IMR-90 (cell line): ENCODE data around the gene CYB561D2. TPM values are rescaled to one million over a fixed set of nuclear protein-coding genes. Genes with fewer than 3 reads are reported as not detected.

Experiments used
- ATAC-seq: fragments of 200-7000 bp; cut with Tn5 transposase; 2 replicates; pipeline ENCODE4 v1.9.1; 2020; ENCODE audit warnings: low read depth, mild to moderate bottlenecking, moderate library complexity
- BruUV-seq: library from RNA; stranded (reverse); fragments of 400-500 nt; replicated peaks from 2 replicates; lab custom pipeline; 2021; lab: Mats Ljungman, UMichigan
- CTCF ChIA-PET: fragments of 300-600 bp; formaldehyde crosslinking; extraction: SDS; loops from one replicate; lab custom pipeline; 2021; ENCODE audit warnings: antibody characterized with exemption; lab: Yijun Ruan, JAX
- POLR2A ChIA-PET: fragments of 300-600 bp; sonication (Branson Sonifier 250); formaldehyde crosslinking; loops from one replicate; lab custom pipeline; 2022; ENCODE audit warnings: antibody characterized with exemption; ENCODE audit not compliant: unreplicated experiment; lab: Charles Lee
- DNase-seq: peaks from one replicate; pipeline ENCODE4 v3.0.0; 2013
- H2AFZ ChIP-seq: replicated peaks from 2 replicates; pipeline ENCODE3; 2013; ENCODE audit warnings: low read length, mild to moderate bottlenecking; ENCODE audit not compliant: poor library complexity
- H2AK5ac ChIP-seq: 2 replicates; pipeline ENCODE4 v1.6.1; 2013; ENCODE audit warnings: low read depth, low read length, inconsistent platforms
- H2AK9ac ChIP-seq: replicated peaks from 2 replicates; pipeline ENCODE3; 2013; ENCODE audit warnings: mild to moderate bottlenecking, low read depth, low read length, moderate library complexity; ENCODE audit not compliant: poor library complexity
- H2BK120ac ChIP-seq: 2 replicates; pipeline ENCODE4 v1.6.1; 2013; ENCODE audit warnings: low read depth, low read length, inconsistent platforms
- H2BK15ac ChIP-seq: 3 replicates; pipeline ENCODE4 v1.6.1; 2013; ENCODE audit warnings: low read depth, low read length, inconsistent platforms
- H2BK20ac ChIP-seq: 2 replicates; pipeline ENCODE4 v1.6.1; 2013; ENCODE audit warnings: low read depth, mild to moderate bottlenecking, inconsistent platforms, low read length, moderate library complexity
- H2BK5ac ChIP-seq: 2 replicates; pipeline ENCODE4 v1.6.1; 2013; ENCODE audit warnings: mild to moderate bottlenecking, low read depth, low read length, inconsistent platforms; ENCODE audit not compliant: poor library complexity, severe bottlenecking
- H3K14ac ChIP-seq: replicated peaks from 2 replicates; pipeline ENCODE4 v1.6.1; 2013; ENCODE audit warnings: low read depth, low read length, inconsistent platforms
- H3K18ac ChIP-seq: 2 replicates; pipeline ENCODE4 v1.6.1; 2013; ENCODE audit warnings: low read depth, low read length, control low read depth
- H3K23ac ChIP-seq: 2 replicates; pipeline ENCODE4 v1.6.1; 2013; ENCODE audit warnings: low read depth, low read length, inconsistent platforms
- H3K27ac ChIP-seq: 2 replicates; pipeline ENCODE4 v1.5.1; 2013; ENCODE audit warnings: mild to moderate bottlenecking, control low read depth, low read length; ENCODE audit not compliant: insufficient read depth
- H3K27me3 ChIP-seq: 2 replicates; pipeline ENCODE4 v1.6.1; 2013; ENCODE audit warnings: low read length; ENCODE audit not compliant: control insufficient read depth, insufficient read depth
- H3K36me3 ChIP-seq: 2 replicates; pipeline ENCODE4 v1.6.1; 2013; ENCODE audit warnings: low read length, mixed read lengths; ENCODE audit not compliant: control insufficient read depth, insufficient read depth
- H3K4ac ChIP-seq: 2 replicates; pipeline ENCODE4 v1.6.1; 2013; ENCODE audit warnings: low read depth, low read length, inconsistent platforms
- H3K4me1 ChIP-seq: 2 replicates; pipeline ENCODE4 v1.6.1; 2013; ENCODE audit warnings: low read length, mixed read lengths; ENCODE audit not compliant: control insufficient read depth, insufficient read depth
- H3K4me2 ChIP-seq: 2 replicates; pipeline ENCODE4 v1.6.1; 2013; ENCODE audit warnings: low read depth, mild to moderate bottlenecking, control low read depth, low read length, moderate library complexity
- H3K4me3 ChIP-seq: 2 replicates; pipeline ENCODE4 v1.5.1; 2013; ENCODE audit warnings: low read depth, mild to moderate bottlenecking, control low read depth, low read length, moderate library complexity; ENCODE audit not compliant: insufficient read depth
- H3K56ac ChIP-seq: 2 replicates; pipeline ENCODE4 v1.6.1; 2013; ENCODE audit warnings: low read length, inconsistent platforms; ENCODE audit not compliant: insufficient read depth; ENCODE audit errors: extremely low read depth
- H3K79me1 ChIP-seq, 2 experiments: 2 replicates each; pipeline ENCODE4 v1.6.1; 2013; ENCODE audit warnings: low read length in 2 of 2, inconsistent platforms in 1 of 2, low read depth in 1 of 2
- H3K9ac ChIP-seq: 2 replicates; pipeline ENCODE4 v1.6.1; 2013; ENCODE audit warnings: low read depth, low read length, control low read depth
- H3K9me1 ChIP-seq: 2 replicates; pipeline ENCODE4 v1.6.1; 2013; ENCODE audit warnings: low read length, inconsistent platforms; ENCODE audit not compliant: insufficient read depth
- H3K9me3 ChIP-seq: 2 replicates; pipeline ENCODE4 v1.6.1; 2013; ENCODE audit warnings: low read length; ENCODE audit not compliant: control insufficient read depth, insufficient read depth
- H4K20me1 ChIP-seq: 2 replicates; pipeline ENCODE4 v1.6.1; 2013; ENCODE audit warnings: low read length, inconsistent platforms; ENCODE audit not compliant: insufficient read depth
- H4K5ac ChIP-seq: 2 replicates; pipeline ENCODE4 v1.6.1; 2013; ENCODE audit warnings: mild to moderate bottlenecking, low read depth, low read length, control low read depth
- H4K8ac ChIP-seq, 2 experiments: 2 replicates each; pipeline ENCODE4 v1.6.1; 2013; ENCODE audit warnings: low read depth in 2 of 2, low read length in 2 of 2, control low read depth in 1 of 2, inconsistent platforms in 1 of 2
- H4K91ac ChIP-seq: 2 replicates; pipeline ENCODE4 v1.6.1; 2013; ENCODE audit warnings: low read depth, low read length, inconsistent platforms; ENCODE audit not compliant: insufficient read depth
- BHLHE40 ChIP-seq: fragments of 150-350 bp; IDR thresholded peaks from 2 replicates; pipeline ENCODE4 v1.6.1; 2016; ENCODE audit warnings: mild to moderate bottlenecking, low read depth, low read length
- ELK1 ChIP-seq: fragments of 150-350 bp; IDR thresholded peaks from 2 replicates; pipeline ENCODE4 v1.6.1; 2016; ENCODE audit warnings: low read depth, mild to moderate bottlenecking, low read length, moderate library complexity, borderline replicate concordance
- MAZ ChIP-seq: IDR thresholded peaks from 2 replicates; pipeline ENCODE4 v1.6.1; 2012; ENCODE audit warnings: low read depth, mild to moderate bottlenecking, low read length, improper control_type of control experiment, moderate library complexity, borderline replicate concordance
- MXI1 ChIP-seq: IDR thresholded peaks from 2 replicates; pipeline ENCODE4 v1.6.1; 2012; ENCODE audit warnings: low read depth, mild to moderate bottlenecking, low read length, moderate library complexity, borderline replicate concordance
- POLR2A ChIP-seq: IDR thresholded peaks from 2 replicates; pipeline ENCODE4 v1.6.1; 2012; ENCODE audit warnings: mild to moderate bottlenecking, low read depth, low read length
- RFX5 ChIP-seq: IDR thresholded peaks from 2 replicates; pipeline ENCODE4 v1.8.0; 2012; ENCODE audit warnings: low read depth, mild to moderate bottlenecking, low read length, moderate library complexity
- USF2 ChIP-seq: fragments of 150-350 bp; IDR thresholded peaks from 2 replicates; pipeline ENCODE4 v1.6.1; 2017; ENCODE audit warnings: mild to moderate bottlenecking, antibody characterized with exemption, low read length, low read depth
- WGBS, 2 experiments: methylation state at CpG; one replicate each; pipeline versions ENCODE4 v1.1.5 to v1.1.7; 2013; ENCODE audit warnings: missing lambda C conversion rate in 2 of 2; ENCODE audit not compliant: insufficient read length in 1 of 2; ENCODE audit errors: extremely low coverage in 2 of 2; 5-methylcytosine and 5-hydroxymethylcytosine counted together
- dilution Hi-C: fragments of 300-500 bp; cut with HindIII; formaldehyde crosslinking; loops from one replicate; pipeline ENCODE4 v1.14.3; 2018; ENCODE audit warnings: low sequenced_read_pairs; ENCODE audit not compliant: unreplicated experiment
- in situ Hi-C: fragments of 300-500 bp; cut with MboI; formaldehyde crosslinking; loops from 3 replicates; pipeline ENCODE4 v1.14.3; 2019; ENCODE audit warnings: low sequenced_read_pairs, inconsistent platforms, mixed read lengths
- intact Hi-C: fragments of 100-400 bp; cut with micrococcal nuclease; formaldehyde crosslinking; loops from 2 replicates; pipeline ENCODE4 v1.10.0; 2022
- polyA plus RNA-seq, 3 experiments: library from polyadenylated mRNA; depleted of rRNA; stranded (reverse); fragments of >200 nt; gene quantifications; 2 replicates each; pipeline ENCODE4 v1.2.3, GENCODE V29; 2012; ENCODE audit warnings: low replicate concordance in 1 of 3
- total RNA-seq: library from RNA; depleted of rRNA; stranded (reverse); fragments of >200 nt; gene quantifications from 2 replicates; pipeline ENCODE4 v1.2.3, GENCODE V29; 2012

The CYB561D2 gene
- total and polyA plus RNA-seq, 2 of the 4 experiments (the other 2 are of a cell fraction): 29.2 to 31.7 TPM

GRCh38 chr3:50358911-50359759 is 8.5 kb downstream of the CYB561D2 start, which contains the start of gene TMEM115:
Gene TMEM115, minus strand, starts transcription at chr3:50359521. Its CDS starts 458 bp downstream, at chr3:50359063.
- Histone ChIP-seq H3K9me1 (peaks cover 20% of the 10 kb centered on the region), H3K14ac (peak within 1 kb of the TSS; percentile 99), H3K9me3 (no peaks in the 10 kb centered on the region), H3K79me1 (peaks cover 0 to 49% of the 10 kb centered on the region in 2 experiments; a peak in 2 of 4 replicates), H2AK5ac (peak within 1 kb of the TSS; percentile 94), H3K4ac (peak within 1 kb of the TSS; percentile 92), H4K8ac (peak within 1 kb of the TSS; percentile 56 to 98), H4K5ac (peak within 1 kb of the TSS; percentile 92), H3K4me1 (peaks cover 26% of the 10 kb centered on the region), H4K20me1 (peaks cover 45% of the 10 kb centered on the region), H3K4me3 (peak within 1 kb of the TSS; percentile 76), H3K56ac (peak within 1 kb of the TSS; percentile 56), H2BK5ac (peak within 1 kb of the TSS; percentile 80), H3K4me2 (peak within 1 kb of the TSS; percentile 94), H4K91ac (peak within 1 kb of the TSS; percentile 90), H3K27me3 (no peaks in the 10 kb centered on the region), H3K27ac (peak within 1 kb of the TSS; percentile 87), H2BK15ac (no peak within 1 kb of the TSS), H3K36me3 (peaks cover 32% of the 10 kb centered on the region), H2AFZ (peak within 1 kb of the TSS; percentile 97), H3K23ac (peak within 1 kb of the TSS; percentile 96), H3K18ac (peak within 1 kb of the TSS; percentile 51; the same call in 1 of the 2 replicates), H2AK9ac (peak within 1 kb of the TSS; percentile 99), H2BK120ac (0 out of 2 replicates have a peak within 1 kb of the TSS, but pooled peaks have one; percentile 10), H2BK20ac (no peak within 1 kb of the TSS), H3K9ac (peak within 1 kb of the TSS; percentile 94)
- TF ChIP-seq ELK1: no peak
- TF ChIP-seq BHLHE40: no peak
- peak; percentile 68; the same call in 1 of the 2 replicates for TF ChIP-seq USF2
- no peak for TF ChIP-seq MAZ
- TF ChIP-seq POLR2A: peak; percentile 69
- peak; percentile 10; the same call in 1 of the 2 replicates for TF ChIP-seq MXI1
- TF ChIP-seq RFX5: no peak
- DNase-seq (peak; percentile 99), ATAC-seq (peak; percentile 99)
- WGBS, 2 experiments: 0% methylated on average over 29 of the region's 64 CpGs; no CpG with 5 or more reads in 1 of the 2 experiments
- ChIA-PET CTCF (no interaction called here), POLR2A (no interaction called here)
- dilution Hi-C loops (no loop called here), in situ Hi-C loops (no loop called here), intact Hi-C loops (no loop called here)
- BruUV-seq: TSS peak; percentile 80
